Fibroblast of mammary gland (primary cell): ENCODE data around the gene USH2A.
"Not testable (repeated sequence)": the region's sequence is repeated elsewhere in the genome, so short reads cannot be mapped to it uniquely, and the experiment has no call there.

Experiments
- DNase-seq: peaks from one replicate; pipeline ENCODE4 v3.0.0-alpha.2; 2010; ENCODE audit warnings: low read depth
- H3K4me3 ChIP-seq: 2 replicates; pipeline ENCODE4 v1.5.1; 2011; ENCODE audit warnings: low read depth, mild to moderate bottlenecking, low read length, moderate library complexity; ENCODE audit not compliant: control insufficient read depth
- TF ChIP-seq, protein P1 (sequence below): conservative IDR thresholded peaks from 2 replicates; pipeline ENCODE4 v1.5.1; 2011; ENCODE audit warnings: low read depth, low read length, inconsistent platforms; ENCODE audit not compliant: control insufficient read depth, insufficient read depth

USH2A gene

DNA sequence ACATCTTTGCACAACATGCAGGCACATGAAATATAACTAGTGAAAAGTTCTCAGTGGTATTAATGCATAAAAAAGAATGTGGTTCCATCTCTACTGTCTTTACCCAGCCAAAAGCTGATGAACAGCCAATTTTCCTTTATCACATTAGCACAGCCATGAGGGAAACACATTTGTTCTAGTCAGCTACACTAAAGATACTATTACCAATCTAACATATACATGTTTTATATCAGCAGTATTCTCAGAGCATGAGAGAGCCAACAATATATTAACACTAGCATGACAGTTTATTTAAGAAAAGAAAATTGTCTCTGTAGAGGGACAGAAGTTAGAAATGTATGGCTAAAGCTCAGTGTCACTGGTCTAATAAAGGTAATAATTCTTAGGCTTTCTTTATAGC, 56.3 kb downstream of the USH2A start:
- TF ChIP-seq, protein P1, sequence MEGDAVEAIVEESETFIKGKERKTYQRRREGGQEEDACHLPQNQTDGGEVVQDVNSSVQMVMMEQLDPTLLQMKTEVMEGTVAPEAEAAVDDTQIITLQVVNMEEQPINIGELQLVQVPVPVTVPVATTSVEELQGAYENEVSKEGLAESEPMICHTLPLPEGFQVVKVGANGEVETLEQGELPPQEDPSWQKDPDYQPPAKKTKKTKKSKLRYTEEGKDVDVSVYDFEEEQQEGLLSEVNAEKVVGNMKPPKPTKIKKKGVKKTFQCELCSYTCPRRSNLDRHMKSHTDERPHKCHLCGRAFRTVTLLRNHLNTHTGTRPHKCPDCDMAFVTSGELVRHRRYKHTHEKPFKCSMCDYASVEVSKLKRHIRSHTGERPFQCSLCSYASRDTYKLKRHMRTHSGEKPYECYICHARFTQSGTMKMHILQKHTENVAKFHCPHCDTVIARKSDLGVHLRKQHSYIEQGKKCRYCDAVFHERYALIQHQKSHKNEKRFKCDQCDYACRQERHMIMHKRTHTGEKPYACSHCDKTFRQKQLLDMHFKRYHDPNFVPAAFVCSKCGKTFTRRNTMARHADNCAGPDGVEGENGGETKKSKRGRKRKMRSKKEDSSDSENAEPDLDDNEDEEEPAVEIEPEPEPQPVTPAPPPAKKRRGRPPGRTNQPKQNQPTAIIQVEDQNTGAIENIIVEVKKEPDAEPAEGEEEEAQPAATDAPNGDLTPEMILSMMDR: no peak
- no peak for DNase-seq
- H3K4me3 ChIP-seq: no peak overlapping the region

GRCh38 chr1:216356945-216357344, 66.3 kb downstream of the USH2A start:
- TF ChIP-seq, protein P1: no peak
- no peak overlapping the region for H3K4me3 ChIP-seq
- no peak for DNase-seq

DNA sequence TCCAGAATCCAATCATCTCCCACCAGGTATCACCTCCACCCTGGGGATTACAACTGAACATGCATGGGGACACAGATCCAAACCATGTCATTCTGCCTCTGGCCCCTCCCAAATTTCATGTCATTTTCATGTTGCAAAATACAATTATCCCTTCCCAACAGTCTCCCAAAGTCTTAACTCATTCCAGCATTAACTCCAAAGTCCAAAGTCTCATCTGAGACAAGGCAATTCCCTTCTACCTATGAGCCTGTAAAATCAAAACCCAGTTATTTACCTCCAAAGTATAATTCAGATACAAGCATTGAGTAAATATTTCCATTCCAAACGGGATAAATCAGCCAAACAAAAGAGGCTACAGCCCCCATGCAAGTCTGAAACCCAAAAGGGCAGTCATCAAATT, 73.1 kb downstream of the USH2A start:
- TF ChIP-seq, protein P1: no peak
- H3K4me3 ChIP-seq: no peak overlapping the region
- no peak for DNase-seq

GRCh38 chr1:216346526-216346925, 76.7 kb downstream of the USH2A start:
- no peak for DNase-seq
- TF ChIP-seq, protein P1: no peak
- no peak overlapping the region for H3K4me3 ChIP-seq

DNA sequence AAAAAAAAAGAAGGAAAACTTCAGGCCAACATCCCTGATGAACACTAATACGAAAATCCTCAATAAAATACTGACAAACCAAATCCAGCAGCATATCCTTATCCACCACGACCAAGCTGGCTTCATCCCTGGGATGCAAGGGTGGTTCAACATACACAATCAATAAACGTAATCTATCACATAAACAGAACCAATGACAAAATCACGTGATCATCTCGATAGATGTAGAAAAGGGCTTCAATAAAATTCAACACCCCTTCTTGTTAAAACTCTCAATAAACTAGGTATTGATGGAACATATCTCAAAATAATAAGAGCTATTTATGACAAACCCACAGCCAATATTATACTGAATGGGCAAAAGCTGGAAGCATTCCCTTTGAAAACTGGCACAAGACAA, 82.7 kb downstream of the USH2A start:
- not testable (repeated sequence) for DNase-seq, H3K4me3 ChIP-seq

- no peak overlapping the region for H3K4me3 ChIP-seq
- TF ChIP-seq, protein P1: no peak
- no peak for DNase-seq
Observed at GRCh38 chr1:216332462-216332861, 90.8 kb downstream of the USH2A start.

- TF ChIP-seq, protein P1: no peak
- no peak overlapping the region for H3K4me3 ChIP-seq
- no peak for DNase-seq
Observed at GRCh38 chr1:216332003-216332402, 91.2 kb downstream of the USH2A start.

- no peak overlapping the region for H3K4me3 ChIP-seq
- TF ChIP-seq, protein P1: no peak
- no peak for DNase-seq
Observed at GRCh38 chr1:216331211-216331610, 92.0 kb downstream of the USH2A start.
